Subcutaneous abdominal adipose tissue (tissue), 5 donors: ENCODE data around the gene C10orf120.

Experiments used
- H3K27ac ChIP-seq: one replicate; pipeline ENCODE4 v1.7.0; 2013; ENCODE audit warnings: low read depth, mild to moderate bottlenecking, inconsistent platforms, low read length, moderate library complexity
- H3K27me3 ChIP-seq, 5 donors: one replicate each; pipeline ENCODE4 v1.7.0; 2013; ENCODE audit warnings: low read length in 5 of 5, inconsistent platforms in 1 of 5; ENCODE audit not compliant: control insufficient read depth in 5 of 5, insufficient read depth in 4 of 5
- H3K36me3 ChIP-seq, 5 donors: one replicate each; pipeline ENCODE4 v1.7.0; 2013; ENCODE audit warnings: low read length in 5 of 5; ENCODE audit not compliant: control insufficient read depth in 5 of 5, insufficient read depth in 5 of 5
- H3K4me1 ChIP-seq, 5 donors: one replicate each; pipeline ENCODE4 v1.7.0; 2013; ENCODE audit warnings: low read length in 5 of 5, mild to moderate bottlenecking in 3 of 5, moderate library complexity in 1 of 5; ENCODE audit not compliant: control insufficient read depth in 5 of 5, insufficient read depth in 5 of 5
- H3K4me3 ChIP-seq, 5 donors: one replicate each; pipeline ENCODE4 v1.7.0; 2013; ENCODE audit warnings: low read length in 5 of 5, low read depth in 1 of 5
- H3K9ac ChIP-seq, 5 donors: one replicate each; pipeline ENCODE4 v1.7.0; 2013; ENCODE audit warnings: low read length in 5 of 5, mild to moderate bottlenecking in 4 of 5, moderate library complexity in 3 of 5
- H3K9me3 ChIP-seq, 5 donors: one replicate each; pipeline ENCODE4 v1.7.0; 2013; ENCODE audit warnings: low read length in 5 of 5; ENCODE audit not compliant: control insufficient read depth in 5 of 5
- donor health status: healthy.
- donor health status: healthy.
- donor health status: healthy.
- donor health status: healthy.
- donor health status: healthy.

The C10orf120 gene

DNA sequence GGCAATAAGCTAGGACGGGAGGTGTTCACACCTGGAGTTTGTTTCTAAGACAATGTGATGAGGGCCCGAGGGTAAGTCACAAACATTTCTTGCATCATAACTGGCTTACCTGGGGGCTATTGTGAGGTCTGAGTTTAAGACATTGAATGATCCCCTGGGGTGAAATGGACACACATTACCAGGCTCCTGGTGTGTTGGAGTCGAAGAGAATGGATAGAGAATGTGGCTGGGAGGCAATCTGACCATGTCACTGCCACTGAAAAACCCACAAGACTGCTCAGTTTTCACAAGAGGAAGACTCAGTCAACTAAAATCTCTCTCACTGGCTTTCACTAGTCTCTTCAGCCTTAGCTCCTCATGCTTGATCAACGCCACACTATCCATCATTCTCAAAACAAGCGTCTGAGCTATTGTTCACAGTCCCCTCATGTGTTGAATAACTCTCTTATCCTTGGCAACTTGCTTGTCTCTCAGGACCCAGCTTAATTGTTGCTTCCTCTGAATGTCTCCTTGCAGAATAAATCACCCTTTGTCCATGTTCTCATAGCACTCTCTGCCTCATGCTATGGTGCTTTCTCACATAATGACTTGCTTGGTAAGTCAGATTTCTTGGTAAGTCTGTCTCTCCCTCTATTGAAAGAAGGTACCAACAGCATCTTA, at the start of gene C10orf120:
C10orf120 (minus strand) TSS at position 51 of the 660 bp plus-strand sequence. CDS start 56 bp downstream, outside the sequence.
- H3K4me3 ChIP-seq, result no peak within 1 kb of the TSS
- no peak within 1 kb of the TSS for H3K27ac ChIP-seq
- H3K9ac ChIP-seq, result no peak within 1 kb of the TSS
- no peaks in the 10 kb centered on the region for H3K9me3 ChIP-seq
- H3K36me3 ChIP-seq, result no peaks in the 10 kb centered on the region
- H3K4me1 ChIP-seq, result no peaks in the 10 kb centered on the region
- peaks cover 0 to 7% (median 0%) of the 10 kb centered on the region in 5 donors for H3K27me3 ChIP-seq

DNA sequence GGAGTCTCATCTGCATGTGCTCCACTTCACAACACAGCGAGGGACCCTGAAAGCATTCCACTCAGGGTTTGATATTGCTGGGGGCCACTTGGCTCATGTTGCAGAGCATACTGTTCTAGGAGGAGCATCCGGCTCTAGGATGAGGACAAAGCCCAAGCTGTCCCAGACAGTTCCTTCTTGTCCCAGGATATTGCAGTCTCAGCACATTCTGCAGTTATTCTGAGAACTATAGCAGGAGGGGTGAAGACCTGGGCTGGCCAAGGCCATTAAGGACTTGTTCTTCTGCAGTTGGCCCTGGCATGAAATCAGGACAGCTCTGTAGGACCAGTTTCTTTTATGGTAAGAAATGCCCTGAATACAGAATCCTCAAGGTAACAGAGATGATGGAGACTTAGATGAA, 48.9 kb upstream of the C10orf120 start:
- Histone ChIP-seq H3K36me3 (no peaks in the 10 kb centered on the region), H3K27me3 (peaks cover 2 to 8% (median 3%) of the 10 kb centered on the region in 5 donors), H3K4me1 (no peaks in the 10 kb centered on the region), H3K27ac (no peak overlapping the region), H3K4me3 (no peak overlapping the region), H3K9me3 (no peaks in the 10 kb centered on the region), H3K9ac (no peak overlapping the region)

DNA sequence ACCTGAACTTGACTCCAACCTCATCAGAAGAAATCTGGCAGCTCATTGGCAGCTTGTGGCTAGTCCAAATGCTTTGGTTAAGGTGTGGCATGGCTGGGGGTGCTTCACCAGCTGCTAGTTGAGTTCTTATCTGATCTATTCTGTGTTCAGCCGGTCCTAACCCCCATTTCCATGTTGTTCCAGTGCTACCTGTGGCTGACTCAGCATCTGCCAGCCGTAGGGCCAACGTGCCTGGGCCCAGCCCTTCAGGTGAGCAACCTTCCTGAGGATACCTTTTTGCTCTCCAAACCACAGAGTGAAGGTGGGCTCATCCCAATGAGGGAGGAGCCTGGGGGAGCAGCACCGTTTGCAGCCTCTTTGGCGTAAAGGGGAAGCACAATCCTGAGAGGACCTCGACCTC, 46.8 kb upstream of the C10orf120 start:
- H3K9me3 ChIP-seq, result no peaks in the 10 kb centered on the region

DNA sequence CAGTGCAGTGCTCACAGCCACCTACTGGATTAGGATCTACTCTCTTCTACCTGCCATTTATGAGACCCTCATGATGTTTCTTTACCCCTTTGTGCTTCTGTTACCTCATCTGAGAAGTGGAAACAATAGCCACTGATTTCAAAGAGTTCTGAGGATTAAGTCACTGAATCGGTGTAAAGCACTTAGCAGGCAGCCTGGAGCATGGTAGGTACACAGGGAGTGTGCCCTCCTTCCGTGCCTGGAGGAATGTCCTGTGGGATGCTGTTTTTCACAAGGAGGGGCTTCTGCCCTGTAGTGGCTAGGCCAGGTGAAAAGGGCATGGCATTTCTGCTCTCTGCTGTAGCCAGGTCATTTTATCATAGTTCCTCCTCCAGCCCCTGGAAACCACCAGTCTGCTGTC, 44.6 kb upstream of the C10orf120 start:
- Histone ChIP-seq H3K27ac (no peak overlapping the region), H3K4me3 (no peak overlapping the region), H3K9ac (no peak overlapping the region), H3K4me1 (no peaks in the 10 kb centered on the region), H3K36me3 (no peaks in the 10 kb centered on the region), H3K9me3 (no peaks in the 10 kb centered on the region), H3K27me3 (peaks cover 2 to 8% (median 3%) of the 10 kb centered on the region in 5 donors)

More for the DNA sequence above, 46.8 kb upstream of the C10orf120 start:
- H3K36me3 ChIP-seq, result no peaks in the 10 kb centered on the region
- H3K9ac ChIP-seq, result no peak overlapping the region
- peaks cover 2 to 8% (median 3%) of the 10 kb centered on the region in 5 donors for H3K27me3 ChIP-seq
- H3K4me3 ChIP-seq, result no peak overlapping the region
- H3K27ac ChIP-seq, result no peak overlapping the region
- H3K4me1 ChIP-seq, result no peaks in the 10 kb centered on the region

DNA sequence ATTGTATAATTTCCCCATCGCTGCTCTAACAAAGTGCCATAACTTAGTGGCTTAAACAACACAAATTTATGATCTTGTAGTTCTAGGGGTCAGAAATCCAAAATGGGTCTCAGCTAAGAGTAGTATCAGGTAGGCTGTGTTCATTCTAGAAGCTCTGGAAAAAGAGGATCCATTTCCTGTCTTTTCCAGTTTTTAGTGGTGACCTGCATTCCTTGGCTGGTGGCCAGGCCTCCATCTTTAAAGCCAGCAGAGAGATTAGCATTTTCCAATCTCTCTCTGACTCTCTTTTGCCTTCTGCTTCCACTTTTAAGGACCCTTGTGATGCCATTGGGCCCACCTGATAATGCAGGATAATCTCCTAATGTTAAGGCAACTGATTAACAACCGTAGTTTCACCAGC, 41.0 kb upstream of the C10orf120 start:
- H3K4me3 ChIP-seq, result no peak overlapping the region
- no peaks in the 10 kb centered on the region for H3K36me3 ChIP-seq
- no peaks in the 10 kb centered on the region for H3K4me1 ChIP-seq
- H3K9me3 ChIP-seq, result no peaks in the 10 kb centered on the region
- no peak overlapping the region for H3K27ac ChIP-seq
- H3K9ac ChIP-seq, result no peak overlapping the region
- H3K27me3 ChIP-seq, result peaks cover 0 to 6% (median 3%) of the 10 kb centered on the region in 5 donors

DNA sequence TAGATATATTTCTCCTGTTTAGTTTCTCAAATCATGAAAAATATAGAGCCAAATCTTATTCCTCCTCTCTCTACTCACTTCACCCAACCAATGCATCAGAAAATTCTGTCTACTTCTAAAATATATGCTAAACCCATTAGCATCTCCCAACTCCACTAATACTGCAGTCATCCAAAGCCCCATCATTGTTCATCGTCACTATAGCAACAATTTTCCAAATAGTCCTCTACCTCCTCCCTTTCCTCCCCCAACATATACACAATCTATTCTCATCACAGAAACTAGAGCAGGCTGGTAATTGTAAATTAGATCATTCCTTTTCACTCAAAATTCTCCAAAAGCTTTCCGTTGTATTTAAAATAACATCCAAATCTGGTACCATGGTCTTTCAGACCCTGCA, 38.4 kb upstream of the C10orf120 start:
- Histone ChIP-seq H3K4me3 (no peak overlapping the region), H3K4me1 (no peaks in the 10 kb centered on the region), H3K36me3 (no peaks in the 10 kb centered on the region), H3K27me3 (no peaks in the 10 kb centered on the region), H3K9me3 (no peaks in the 10 kb centered on the region), H3K9ac (no peak overlapping the region), H3K27ac (no peak overlapping the region)

DNA sequence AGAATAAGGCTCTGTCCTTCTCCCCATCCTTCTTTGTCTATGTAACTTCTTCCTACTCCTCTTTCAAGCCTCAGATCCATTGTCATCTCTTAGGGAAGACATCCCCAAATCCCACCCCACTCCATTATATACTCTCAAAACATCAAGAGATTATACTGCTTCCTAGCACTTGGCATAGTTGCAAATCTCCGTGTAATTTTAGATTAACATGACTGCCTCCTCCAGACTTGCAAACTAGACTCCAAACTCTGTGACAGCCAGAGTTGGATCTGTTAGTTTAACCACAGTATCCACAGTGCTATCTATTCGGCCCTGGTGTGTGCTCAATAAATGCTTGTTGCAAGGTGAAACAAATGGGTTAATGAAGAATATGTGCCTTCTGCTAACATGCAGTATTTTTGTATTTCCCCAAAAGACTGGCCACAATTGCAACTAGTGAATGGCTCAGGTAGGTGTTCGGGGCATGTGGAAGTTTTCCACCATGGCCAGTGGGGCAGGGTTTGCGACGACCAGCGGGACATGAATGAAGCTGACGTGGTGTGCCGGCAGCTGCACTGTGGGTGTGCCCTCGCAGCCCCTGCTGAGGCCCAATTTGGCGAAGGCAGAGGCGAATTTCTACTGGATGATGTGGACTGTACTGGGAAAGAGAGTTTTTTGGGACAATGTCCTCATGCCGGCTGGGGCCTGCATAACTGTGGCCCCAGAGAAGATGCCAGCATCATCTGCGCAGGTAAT, 34.5 kb upstream of the C10orf120 start:
- H3K27me3 ChIP-seq, result peaks cover 0 to 15% (median 0%) of the 10 kb centered on the region in 5 donors
- H3K36me3 ChIP-seq, result no peaks in the 10 kb centered on the region
- H3K4me1 ChIP-seq, result no peaks in the 10 kb centered on the region
- H3K4me3 ChIP-seq, result no peak overlapping the region
- no peak overlapping the region for H3K9ac ChIP-seq
- no peak overlapping the region for H3K27ac ChIP-seq
- no peaks in the 10 kb centered on the region for H3K9me3 ChIP-seq

DNA sequence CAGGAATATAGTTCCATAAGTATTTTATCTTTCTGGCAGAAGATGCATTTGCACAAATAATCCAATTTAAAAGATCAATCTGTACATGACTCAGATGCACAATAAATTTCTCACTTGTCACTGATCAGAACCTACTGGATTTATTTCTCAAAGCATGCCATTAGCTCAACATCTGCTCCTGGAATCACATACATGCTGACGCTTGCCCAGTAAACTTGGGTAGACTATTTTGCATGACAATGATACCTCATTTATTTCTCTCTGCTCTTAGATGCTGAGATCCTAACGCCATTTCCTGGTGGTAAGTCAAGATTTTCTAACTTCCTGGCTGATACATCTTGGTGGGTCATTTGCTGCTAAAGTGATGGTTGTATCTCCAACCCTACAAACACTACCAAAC, 33.8 kb upstream of the C10orf120 start:
- Histone ChIP-seq H3K27me3 (peaks cover 0 to 19% (median 3%) of the 10 kb centered on the region in 5 donors), H3K9ac (no peak overlapping the region), H3K4me3 (no peak overlapping the region), H3K27ac (no peak overlapping the region), H3K4me1 (no peaks in the 10 kb centered on the region), H3K9me3 (no peaks in the 10 kb centered on the region), H3K36me3 (no peaks in the 10 kb centered on the region)

DNA sequence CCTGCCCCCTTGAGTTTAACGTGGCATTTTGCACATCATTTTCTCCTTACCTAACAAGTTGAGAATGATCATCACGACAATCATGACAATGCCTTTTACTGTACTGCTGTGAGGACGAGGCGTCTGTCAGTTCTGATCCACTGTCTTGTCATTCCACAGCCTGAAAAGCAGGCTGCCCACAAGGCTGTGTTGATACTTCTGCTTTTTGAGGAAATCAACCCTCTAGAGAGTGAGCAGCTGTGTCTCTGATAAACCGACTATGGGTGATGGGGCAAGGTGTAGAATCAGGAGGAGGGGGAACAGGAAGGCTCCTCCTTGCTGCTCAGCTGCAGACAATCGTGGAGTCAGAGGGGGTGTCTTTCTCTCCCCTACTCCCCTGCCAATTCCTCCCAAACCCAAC, 30.6 kb upstream of the C10orf120 start:
- H3K4me1 ChIP-seq, result no peaks in the 10 kb centered on the region
- no peak overlapping the region for H3K27ac ChIP-seq
- H3K9me3 ChIP-seq, result no peaks in the 10 kb centered on the region
- H3K4me3 ChIP-seq, result no peak overlapping the region
- peaks cover 0 to 19% (median 7%) of the 10 kb centered on the region in 5 donors for H3K27me3 ChIP-seq
- no peak overlapping the region for H3K9ac ChIP-seq
- no peaks in the 10 kb centered on the region for H3K36me3 ChIP-seq

DNA sequence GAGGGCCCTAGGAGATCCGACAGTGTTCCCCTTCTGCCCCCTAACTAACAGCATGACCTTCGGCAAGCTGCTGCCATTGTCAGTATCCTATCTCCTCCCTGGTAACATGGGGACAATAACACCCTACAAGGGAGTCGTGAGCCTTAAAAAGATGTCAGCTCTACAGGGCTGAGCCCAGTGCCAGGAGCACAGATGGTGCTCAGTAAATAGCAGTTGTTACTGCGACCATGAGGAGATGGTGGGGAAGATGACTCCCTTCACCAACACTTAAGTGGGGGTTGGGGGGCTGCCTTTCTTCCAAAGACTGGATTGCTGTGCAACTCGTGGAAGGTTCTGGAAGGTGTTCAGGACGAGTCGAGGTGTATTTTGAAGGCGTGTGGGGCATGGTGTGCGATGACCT, 29.5 kb upstream of the C10orf120 start:
- H3K4me3 ChIP-seq, result no peak overlapping the region
- no peaks in the 10 kb centered on the region for H3K4me1 ChIP-seq
- H3K27ac ChIP-seq, result no peak overlapping the region
- no peaks in the 10 kb centered on the region for H3K9me3 ChIP-seq
- H3K36me3 ChIP-seq, result no peaks in the 10 kb centered on the region
- H3K27me3 ChIP-seq, result peaks cover 0 to 19% (median 7%) of the 10 kb centered on the region in 5 donors
- no peak overlapping the region for H3K9ac ChIP-seq
